GM21737 (cell line): Measurements from ENCODE around the gene SEMA3F.

Experiments
- ATAC-seq: cut with Tn5 transposase; IDR thresholded peaks from one replicate; pipeline ENCODE4 v1.9.1; 2021; ENCODE audit warnings: mild to moderate bottlenecking, moderate library complexity; ENCODE audit not compliant: unreplicated experiment

SEMA3F gene

GRCh38 chr3:50155491-50155878 is 361 bp downstream of the SEMA3F start:
- no peak for ATAC-seq

DNA sequence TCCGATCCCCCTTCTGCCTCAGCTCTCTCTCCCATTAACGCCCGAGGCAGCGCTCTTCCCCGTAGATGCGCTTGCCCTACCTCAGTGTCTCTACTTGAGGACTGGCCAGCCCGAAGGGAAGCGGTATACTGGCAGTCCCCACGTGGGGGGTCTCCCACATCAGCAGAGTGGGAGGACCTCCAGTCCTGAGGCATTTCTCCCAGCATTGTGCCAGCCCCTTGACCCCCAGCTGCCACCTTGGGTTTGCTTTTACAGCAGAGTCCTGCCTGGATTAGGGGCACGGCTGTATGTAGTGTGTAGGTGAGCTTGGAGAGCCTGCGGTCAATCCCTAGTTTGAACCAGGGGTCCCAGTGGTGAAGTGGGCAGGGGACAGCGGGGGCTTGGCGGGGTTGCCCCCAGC is 767 bp downstream of the SEMA3F start:
- ATAC-seq: no peak

GRCh38 chr3:50156549-50157493 is 1.7 kb downstream of the SEMA3F start:
- no peak for ATAC-seq

DNA sequence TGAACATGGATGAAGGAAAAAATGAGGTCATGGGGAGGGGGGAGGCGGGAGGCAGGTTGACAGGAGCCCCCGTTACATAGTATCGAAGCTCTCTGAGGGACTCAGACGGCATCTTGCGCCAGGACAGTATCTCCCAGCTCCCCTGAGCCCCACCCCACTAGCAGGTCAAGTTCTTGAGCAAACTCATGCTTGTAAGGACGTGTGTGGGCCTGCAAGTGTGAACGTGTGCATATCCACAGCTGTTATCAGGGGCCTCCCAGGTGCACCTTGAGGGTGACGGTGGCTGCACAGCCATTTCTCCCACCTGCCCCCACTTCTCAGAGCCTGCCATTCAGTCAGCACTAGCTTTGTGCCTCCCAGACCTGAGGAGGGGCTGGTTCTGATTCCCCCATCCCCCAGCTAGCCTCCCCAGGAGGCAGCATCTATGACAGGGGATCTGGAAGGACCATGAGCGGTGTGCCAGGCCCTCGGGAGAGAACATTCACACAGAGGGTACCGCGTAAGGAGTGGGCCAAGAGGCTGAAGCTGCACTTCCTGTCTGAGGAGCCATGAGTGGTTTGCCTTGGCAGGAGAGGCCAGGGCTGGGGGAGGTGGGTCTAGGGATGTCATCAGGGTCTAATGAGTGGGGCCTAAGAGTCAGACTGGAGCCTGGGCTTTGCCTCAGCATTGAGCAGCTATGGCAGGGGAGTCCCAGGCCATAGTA is 2.9 kb downstream of the SEMA3F start:
- no peak for ATAC-seq

DNA sequence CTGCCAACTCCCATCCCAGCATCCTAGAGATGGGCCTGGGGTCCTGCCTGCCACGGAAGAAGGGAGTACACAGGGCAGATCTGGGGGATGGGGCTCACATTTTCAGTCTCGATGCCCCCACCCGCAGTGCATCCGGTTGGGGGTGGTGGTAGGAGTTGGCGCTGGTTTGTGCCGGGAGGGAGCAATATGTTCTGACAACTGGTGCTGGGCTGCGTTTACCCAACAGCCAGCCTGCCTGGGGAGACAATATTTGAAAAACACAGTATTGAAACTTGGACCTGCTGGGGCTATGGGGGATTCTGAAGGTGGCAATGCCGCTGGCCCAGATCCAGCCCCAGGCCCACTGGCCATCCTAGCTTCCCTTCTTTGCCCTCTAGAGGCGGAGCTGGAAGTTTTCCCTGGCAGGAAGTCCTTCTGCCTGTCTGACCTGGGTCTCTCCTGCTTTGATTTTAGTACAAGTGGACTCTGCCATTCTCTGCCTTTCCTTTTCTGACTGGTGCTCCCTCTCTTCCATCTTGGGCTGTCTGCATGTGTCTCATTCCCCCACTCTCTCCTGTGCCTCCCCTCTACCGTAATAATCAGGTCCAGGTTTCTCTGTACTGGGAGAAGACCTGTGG is 3.5 kb downstream of the SEMA3F start:
- no peak for ATAC-seq

DNA sequence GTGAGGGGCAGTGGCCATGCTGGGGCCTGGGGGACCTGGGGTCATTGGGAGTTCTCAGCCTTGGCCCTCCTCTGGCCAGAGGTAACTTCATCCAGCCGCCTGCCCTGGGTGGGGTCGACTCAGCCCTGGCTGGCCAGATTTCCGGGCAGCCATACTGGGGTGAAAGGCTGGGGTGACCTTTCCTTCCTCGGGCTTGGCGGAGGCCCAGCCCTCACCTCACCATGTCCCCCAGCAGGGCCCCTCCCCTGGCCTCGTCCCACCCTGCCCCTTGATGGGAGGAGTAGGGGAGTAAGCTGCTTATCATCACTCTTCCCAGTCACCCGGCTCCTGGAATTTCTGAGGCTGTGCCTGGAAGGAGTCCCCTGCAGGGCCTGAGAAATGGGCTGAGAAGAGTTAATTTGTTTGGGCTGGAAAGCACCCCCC is 5.4 kb downstream of the SEMA3F start:
- ATAC-seq: no peak

DNA sequence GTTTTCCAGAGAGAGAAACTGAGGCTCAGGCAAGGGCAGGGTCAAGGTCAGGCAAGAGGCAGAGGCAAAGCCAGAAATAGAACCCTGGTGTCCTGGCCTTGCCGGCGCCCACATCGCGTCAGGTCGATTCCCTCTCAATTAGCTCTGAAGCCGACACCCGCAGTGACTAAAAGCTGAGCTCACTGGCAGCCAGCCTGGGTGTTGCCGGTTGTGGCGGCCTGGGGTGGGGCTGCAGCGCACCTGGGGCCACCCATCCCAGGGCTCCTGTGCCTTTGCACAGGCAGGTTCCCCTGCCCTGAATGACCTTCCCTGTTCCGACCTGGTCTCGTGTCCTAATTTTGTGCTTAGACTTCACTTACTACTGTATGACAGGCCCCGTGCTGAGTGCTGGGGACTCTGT is 6.2 kb downstream of the SEMA3F start:
- ATAC-seq: no peak

- ATAC-seq: no peak
These were observed 7.1 kb downstream of the SEMA3F start for GRCh38 chr3:50162034-50162883.

- ATAC-seq: no peak
These were observed 8.7 kb downstream of the SEMA3F start for GRCh38 chr3:50163572-50164455.

GRCh38 chr3:50164481-50164880 is 9.4 kb downstream of the SEMA3F start:
- no peak for ATAC-seq

GRCh38 chr3:50164984-50165909 is 10.1 kb downstream of the SEMA3F start:
- ATAC-seq: no peak

DNA sequence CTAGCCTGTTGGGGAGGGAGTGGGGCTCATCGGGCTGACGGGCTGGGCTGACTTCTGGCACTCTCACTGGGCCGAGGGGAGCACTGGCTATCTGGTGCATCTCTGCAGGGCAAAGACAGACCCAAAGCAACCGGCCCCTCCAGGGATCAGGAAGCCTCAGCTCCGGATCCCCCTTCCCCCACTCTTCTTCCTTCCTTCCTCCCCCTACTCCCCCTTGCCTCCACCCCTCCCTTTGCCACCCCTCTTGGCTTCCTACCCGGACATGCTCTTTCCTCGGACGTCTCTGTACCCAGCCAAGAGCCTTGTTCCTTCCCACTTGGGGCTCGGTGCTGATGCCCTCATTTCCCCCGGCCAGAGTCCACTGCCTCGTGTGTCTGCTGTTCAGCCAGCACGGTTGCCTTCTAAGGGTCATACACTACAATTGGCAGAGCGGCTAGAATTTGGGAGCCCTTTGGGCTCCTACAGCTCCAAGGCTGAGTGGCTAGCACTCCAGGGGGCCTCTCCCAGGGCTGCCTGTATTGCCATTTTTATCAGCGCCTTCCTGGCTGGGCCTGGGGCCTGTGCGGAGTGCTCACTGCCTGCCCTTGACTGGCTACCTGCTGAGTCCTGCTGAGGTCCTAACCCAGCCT is 10.9 kb downstream of the SEMA3F start:
- no peak for ATAC-seq

DNA sequence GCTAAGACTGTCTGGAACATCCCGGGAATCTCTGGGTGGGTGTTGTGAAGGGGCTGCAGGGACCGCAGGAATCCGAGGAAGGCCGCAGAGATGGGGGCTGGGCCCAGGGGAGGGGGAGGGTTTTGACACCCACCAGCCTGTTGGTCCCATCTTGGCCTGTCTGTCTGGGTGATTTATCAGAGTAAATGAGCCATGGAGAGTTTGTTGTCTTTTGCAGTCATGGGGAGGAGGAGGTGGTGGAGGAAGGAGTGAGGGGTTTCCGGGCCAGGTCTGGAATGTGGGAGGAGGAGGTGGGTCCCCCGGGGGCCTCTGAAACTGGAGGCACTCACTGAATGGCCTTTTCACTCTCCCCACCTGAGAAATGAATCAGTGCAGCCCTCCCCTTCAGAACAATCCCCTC is 11.5 kb downstream of the SEMA3F start:
- ATAC-seq: no peak

DNA sequence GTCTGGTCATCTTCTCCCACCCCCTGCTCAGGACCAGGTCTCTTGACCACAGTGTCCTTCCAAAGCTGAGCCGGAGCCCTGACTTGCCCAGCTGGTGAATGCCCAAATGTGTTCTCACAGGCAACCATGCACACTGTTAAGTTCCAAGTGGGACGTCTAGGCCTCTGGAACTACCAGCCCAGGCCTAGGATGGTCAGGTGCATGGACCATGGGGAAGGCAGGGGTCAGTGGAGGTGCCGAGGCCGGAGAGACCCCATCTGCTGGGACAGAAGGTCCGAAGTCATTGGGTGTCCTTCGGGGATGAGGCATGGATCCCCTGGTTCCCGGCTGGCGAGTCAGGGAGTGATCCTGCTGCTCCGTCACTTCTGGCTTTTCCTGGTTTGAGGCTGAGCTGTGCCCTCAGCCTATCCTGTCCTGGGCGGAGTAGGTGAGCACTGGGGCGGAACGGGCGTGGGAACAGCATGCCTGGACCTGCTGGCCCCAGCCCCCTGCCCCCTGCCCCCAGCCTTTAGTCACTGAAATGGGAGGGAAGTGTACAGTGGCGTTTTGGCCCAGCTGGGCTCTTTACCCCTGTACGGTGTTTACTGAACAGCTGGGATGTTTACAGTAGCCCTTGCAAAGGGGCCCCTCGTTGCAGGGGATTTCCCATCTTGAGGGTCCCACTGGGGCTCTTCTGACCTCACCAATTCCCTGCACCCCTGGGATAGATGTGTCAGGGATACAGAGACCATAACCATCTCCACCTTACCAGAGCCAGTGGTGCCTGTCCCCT is 12.1 kb downstream of the SEMA3F start:
- ATAC-seq: no peak

DNA sequence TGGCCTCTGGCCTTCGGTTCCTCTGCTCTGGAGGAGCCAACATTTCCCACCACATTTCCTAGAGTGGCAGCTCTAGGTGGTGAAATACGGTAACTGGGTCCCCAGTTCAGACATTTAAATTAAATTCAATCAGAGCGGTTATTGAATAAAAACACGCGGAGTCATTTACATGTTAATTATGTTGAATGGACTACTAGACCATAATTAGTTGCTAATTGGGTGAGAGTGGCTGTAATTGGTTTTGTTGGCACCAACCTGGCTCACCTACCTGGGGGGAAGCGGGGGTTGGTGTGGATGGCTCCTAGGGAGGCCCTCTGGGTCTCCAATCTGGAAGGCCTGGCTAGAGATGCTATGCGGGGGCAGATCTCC is 12.7 kb downstream of the SEMA3F start:
- ATAC-seq: no peak

GRCh38 chr3:50168388-50168787 is 13.3 kb downstream of the SEMA3F start:
- ATAC-seq: no peak

- no peak for ATAC-seq
These were observed 13.7 kb downstream of the SEMA3F start for GRCh38 chr3:50168791-50169190.
